Measurements from ENCODE around the gene LRBA. TPM values are rescaled to one million over a fixed set of nuclear protein-coding genes. Genes with fewer than 3 reads are reported as not detected.
A peak's percentile ranks its signal among the peaks of the same experiment; 100 is the strongest.

Gene LRBA
- total and polyA plus RNA-seq, 2 donors (not counting 1 experiment from before 2014, with no cell fraction given), result 16.4 to 36.7 TPM

DNA sequence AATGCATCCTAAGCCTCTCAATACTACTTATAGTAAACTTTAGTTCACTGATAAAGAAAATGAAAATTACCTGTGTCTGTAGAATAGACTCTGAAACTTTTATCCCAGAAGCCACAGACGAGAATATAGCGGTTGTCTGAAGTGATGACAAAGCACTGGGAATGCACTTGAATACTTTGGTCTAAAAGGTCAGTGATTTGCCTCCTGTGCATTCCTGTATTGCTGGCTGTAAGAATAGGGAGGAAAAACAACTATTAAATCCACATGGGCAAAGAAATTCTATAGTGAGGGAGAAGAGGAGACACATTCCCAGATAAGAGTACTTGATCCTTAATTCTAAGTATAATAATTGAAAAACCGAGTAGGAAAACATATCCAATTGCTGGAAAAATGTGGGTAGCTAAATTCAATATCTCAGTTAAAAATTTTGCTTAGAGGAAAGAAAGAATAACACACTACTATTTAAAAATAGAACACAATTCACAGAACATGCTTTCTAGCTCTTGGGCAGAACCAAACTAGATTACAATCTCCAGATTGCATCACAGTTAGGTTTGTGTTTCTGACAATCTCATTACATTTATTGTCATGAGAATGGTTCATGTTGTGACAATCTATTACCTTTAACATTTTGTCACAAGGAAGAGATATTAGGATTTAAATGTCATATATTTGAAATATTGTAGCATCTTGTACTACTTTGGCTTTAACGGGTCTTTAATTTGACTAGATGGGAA is 704.8 kb downstream of the LRBA start:
- DNase-seq (ENCODE audit: low read depth in 2 of 2), result peak in 1 of 2 donors; percentile 92
- TF ChIP-seq EZH2 (IDR thresholded peaks at IDR 0.05; ENCODE audit: low read length, missing control alignments), result no peak
- TF ChIP-seq, protein P1, sequence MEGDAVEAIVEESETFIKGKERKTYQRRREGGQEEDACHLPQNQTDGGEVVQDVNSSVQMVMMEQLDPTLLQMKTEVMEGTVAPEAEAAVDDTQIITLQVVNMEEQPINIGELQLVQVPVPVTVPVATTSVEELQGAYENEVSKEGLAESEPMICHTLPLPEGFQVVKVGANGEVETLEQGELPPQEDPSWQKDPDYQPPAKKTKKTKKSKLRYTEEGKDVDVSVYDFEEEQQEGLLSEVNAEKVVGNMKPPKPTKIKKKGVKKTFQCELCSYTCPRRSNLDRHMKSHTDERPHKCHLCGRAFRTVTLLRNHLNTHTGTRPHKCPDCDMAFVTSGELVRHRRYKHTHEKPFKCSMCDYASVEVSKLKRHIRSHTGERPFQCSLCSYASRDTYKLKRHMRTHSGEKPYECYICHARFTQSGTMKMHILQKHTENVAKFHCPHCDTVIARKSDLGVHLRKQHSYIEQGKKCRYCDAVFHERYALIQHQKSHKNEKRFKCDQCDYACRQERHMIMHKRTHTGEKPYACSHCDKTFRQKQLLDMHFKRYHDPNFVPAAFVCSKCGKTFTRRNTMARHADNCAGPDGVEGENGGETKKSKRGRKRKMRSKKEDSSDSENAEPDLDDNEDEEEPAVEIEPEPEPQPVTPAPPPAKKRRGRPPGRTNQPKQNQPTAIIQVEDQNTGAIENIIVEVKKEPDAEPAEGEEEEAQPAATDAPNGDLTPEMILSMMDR (conservative IDR thresholded peaks at IDR 0.05 in 1 of 2, IDR thresholded peaks at IDR 0.05 in 1 of 2; ENCODE audit: low read depth in 1 of 2, low read length in 2 of 2), result no peak

DNA sequence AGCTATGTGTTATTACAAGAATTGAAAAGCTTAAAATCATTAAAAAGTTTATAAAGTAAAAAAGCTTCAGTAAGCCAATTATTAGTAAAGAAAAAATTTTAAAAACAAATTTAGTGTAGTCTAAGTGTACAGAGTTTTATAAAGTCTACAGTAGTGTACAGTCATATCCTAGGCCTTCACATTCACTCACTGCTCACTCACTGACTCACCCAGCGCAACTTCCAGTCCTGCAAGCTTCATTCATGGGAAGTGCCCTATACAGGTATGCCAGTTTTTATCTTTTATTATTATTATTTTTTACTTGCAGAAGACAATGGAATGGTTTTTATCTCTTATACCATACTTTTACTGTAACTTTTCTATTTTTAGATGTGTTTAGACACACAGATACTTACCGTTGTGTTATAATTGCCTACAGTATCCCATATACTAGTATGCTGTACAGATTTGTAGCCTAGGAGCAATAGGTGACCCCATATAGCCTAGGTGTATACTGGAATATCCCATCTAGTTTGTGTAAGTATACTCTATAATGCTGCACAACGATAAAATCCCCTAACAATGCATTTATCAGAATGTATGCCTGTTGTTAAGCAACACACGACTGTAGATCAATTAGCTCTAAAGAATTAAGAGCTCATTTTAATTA is 706.1 kb downstream of the LRBA start:
- Histone ChIP-seq H3K4me3 (replicated peaks in 1 of 4; ENCODE audit: control extremely low read depth in 1 of 4, insufficient read depth in 1 of 4, low read depth in 3 of 4, low read length in 4 of 4) (no peak overlapping the region), H3K36me3 (ENCODE audit: control insufficient read depth, insufficient read depth, low read length) (no peaks in the 10 kb centered on the region), H4K20me1 (ENCODE audit: control insufficient read depth, extremely low read depth, insufficient read depth, low read length) (no peaks in the 10 kb centered on the region), H2AFZ (ENCODE audit: low read length) (no peak overlapping the region), H3K4me2 (ENCODE audit: extremely low read depth, insufficient read depth, low read length) (no peak overlapping the region), H3K79me2 (ENCODE audit: control insufficient read depth, insufficient read depth, low read length) (no peaks in the 10 kb centered on the region), H3K4me1 (ENCODE audit: control insufficient read depth, extremely low read depth, insufficient read depth, low read length) (no peaks in the 10 kb centered on the region), H3K27me3 (ENCODE audit: control insufficient read depth, insufficient read depth, low read length) (no peaks in the 10 kb centered on the region), H3K9me3 (ENCODE audit: control insufficient read depth, insufficient read depth, low read depth, low read length) (no peaks in the 10 kb centered on the region), H3K27ac (ENCODE audit: insufficient read depth, low read length) (no peak overlapping the region), H3K9ac (ENCODE audit: insufficient read depth, low read length) (no peak overlapping the region)
- peak; percentile 27 to 84 for DNase-seq (ENCODE audit: low read depth in 2 of 2)
- TF ChIP-seq, protein P1 (conservative IDR thresholded peaks at IDR 0.05 in 1 of 2, IDR thresholded peaks at IDR 0.05 in 1 of 2; ENCODE audit: low read depth in 1 of 2, low read length in 2 of 2), result no peak
- no peak for TF ChIP-seq EZH2 (IDR thresholded peaks at IDR 0.05; ENCODE audit: low read length, missing control alignments)

More for the DNA sequence above, 704.8 kb downstream of the LRBA start:
- Histone ChIP-seq H3K4me2 (ENCODE audit: extremely low read depth, insufficient read depth, low read length) (no peak overlapping the region), H4K20me1 (ENCODE audit: control insufficient read depth, extremely low read depth, insufficient read depth, low read length) (no peaks in the 10 kb centered on the region), H3K27ac (ENCODE audit: insufficient read depth, low read length) (no peak overlapping the region), H3K79me2 (ENCODE audit: control insufficient read depth, insufficient read depth, low read length) (no peaks in the 10 kb centered on the region), H3K4me3 (replicated peaks in 1 of 4; ENCODE audit: control extremely low read depth in 1 of 4, insufficient read depth in 1 of 4, low read depth in 3 of 4, low read length in 4 of 4) (no peak overlapping the region), H3K4me1 (ENCODE audit: control insufficient read depth, extremely low read depth, insufficient read depth, low read length) (no peaks in the 10 kb centered on the region), H3K36me3 (ENCODE audit: control insufficient read depth, insufficient read depth, low read length) (no peaks in the 10 kb centered on the region), H3K9ac (ENCODE audit: insufficient read depth, low read length) (no peak overlapping the region), H2AFZ (ENCODE audit: low read length) (no peak overlapping the region), H3K27me3 (ENCODE audit: control insufficient read depth, insufficient read depth, low read length) (no peaks in the 10 kb centered on the region), H3K9me3 (ENCODE audit: control insufficient read depth, insufficient read depth, low read depth, low read length) (no peaks in the 10 kb centered on the region)

DNA sequence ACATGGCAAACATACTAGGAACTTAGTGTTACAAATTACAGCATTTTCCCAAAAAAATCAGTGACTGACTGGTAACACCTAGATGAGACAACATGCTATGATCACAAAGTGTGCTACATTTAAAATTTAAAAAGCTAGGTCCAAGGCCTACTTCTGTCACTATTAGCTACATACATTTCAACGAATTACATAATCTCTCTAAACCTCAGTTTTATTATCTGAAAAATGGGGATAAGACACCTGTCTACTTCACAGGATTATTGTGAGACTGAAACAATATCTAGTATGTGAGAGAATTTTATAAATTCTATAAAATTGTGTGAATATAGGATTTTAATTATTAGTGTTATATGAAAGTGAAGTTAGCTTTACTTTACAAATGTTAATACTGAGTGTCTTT is 708.4 kb downstream of the LRBA start:
- Histone ChIP-seq H3K27ac (ENCODE audit: insufficient read depth, low read length) (no peak overlapping the region), H3K36me3 (ENCODE audit: control insufficient read depth, insufficient read depth, low read length) (no peaks in the 10 kb centered on the region)

More for the DNA sequence above, 708.4 kb downstream of the LRBA start:
- Histone ChIP-seq H2AFZ (ENCODE audit: low read length) (no peak overlapping the region), H3K27me3 (ENCODE audit: control insufficient read depth, insufficient read depth, low read length) (no peaks in the 10 kb centered on the region), H3K9me3 (ENCODE audit: control insufficient read depth, insufficient read depth, low read depth, low read length) (no peaks in the 10 kb centered on the region), H3K79me2 (ENCODE audit: control insufficient read depth, insufficient read depth, low read length) (no peaks in the 10 kb centered on the region), H3K4me2 (ENCODE audit: extremely low read depth, insufficient read depth, low read length) (no peak overlapping the region), H4K20me1 (ENCODE audit: control insufficient read depth, extremely low read depth, insufficient read depth, low read length) (no peaks in the 10 kb centered on the region), H3K4me3 (replicated peaks in 1 of 4; ENCODE audit: control extremely low read depth in 1 of 4, insufficient read depth in 1 of 4, low read depth in 3 of 4, low read length in 4 of 4) (no peak overlapping the region), H3K9ac (ENCODE audit: insufficient read depth, low read length) (no peak overlapping the region), H3K4me1 (ENCODE audit: control insufficient read depth, extremely low read depth, insufficient read depth, low read length) (peaks cover 2% of the 10 kb centered on the region)
- no peak for DNase-seq (ENCODE audit: low read depth in 2 of 2)
- no peak for TF ChIP-seq EZH2 (IDR thresholded peaks at IDR 0.05; ENCODE audit: low read length, missing control alignments)
- TF ChIP-seq, protein P1 (conservative IDR thresholded peaks at IDR 0.05 in 1 of 2, IDR thresholded peaks at IDR 0.05 in 1 of 2; ENCODE audit: low read depth in 1 of 2, low read length in 2 of 2), result no peak

Measured in fibroblast of lung (primary cell).